ENCODE measurements around the gene GALNT12.

The GALNT12 gene

DNA sequence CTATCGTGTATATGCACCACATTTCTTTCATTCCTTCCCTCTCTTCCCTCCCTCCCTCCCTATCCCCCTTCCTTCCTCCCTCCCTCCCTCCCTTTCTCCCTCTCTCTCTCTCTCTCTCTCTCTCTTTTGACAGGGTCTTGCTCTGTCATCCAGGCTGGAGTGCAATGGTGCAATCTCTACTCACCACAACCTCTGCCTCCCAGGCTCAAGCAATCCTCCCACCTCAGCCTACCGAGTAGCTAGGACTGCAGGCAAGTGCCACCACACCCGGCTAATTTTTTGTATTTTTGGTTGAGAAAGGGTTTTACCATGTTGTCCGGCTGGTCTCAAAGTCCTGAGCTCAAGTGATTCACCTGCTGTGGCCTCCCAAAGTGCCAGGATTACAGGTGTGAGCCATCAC is 10.0 kb upstream of the GALNT12 start:
- Histone ChIP-seq H3K4me2 (ENCODE audit: low read length) (no peak overlapping the region), H3K27ac (ENCODE audit: low read depth, low read length, poor library complexity, severe bottlenecking) (no peak overlapping the region), H4K20me1 (ENCODE audit: insufficient read depth, low read length) (no peaks in the 10 kb centered on the region)

GRCh38 chr9:98798254-98798653 is 9.2 kb upstream of the GALNT12 start:
- no peak for TF ChIP-seq EZH2 (IDR thresholded peaks at IDR 0.05; ENCODE audit: borderline replicate concordance, low read length)
- TF ChIP-seq CTCF (IDR thresholded peaks at IDR 0.05; ENCODE audit: low read length) = no peak
- Histone ChIP-seq H3K9me3 (ENCODE audit: low read length) (0 out of 2 replicates have a peak, but pooled peaks cover 3% of the 10 kb centered on the region), H3K79me2 (ENCODE audit: insufficient read depth, low read length) (no peaks in the 10 kb centered on the region), H3K9ac (ENCODE audit: low read length) (no peak overlapping the region), H2AFZ (ENCODE audit: low read length) (no peak overlapping the region), H3K27ac (ENCODE audit: low read depth, low read length, poor library complexity, severe bottlenecking) (no peak overlapping the region), H3K4me3 (ENCODE audit: low read depth, low read length, poor library complexity, severe bottlenecking) (no peak overlapping the region), H3K4me1 (ENCODE audit: insufficient read depth, low read length, severe bottlenecking) (peaks cover 11% of the 10 kb centered on the region), H4K20me1 (ENCODE audit: insufficient read depth, low read length) (no peaks in the 10 kb centered on the region), H3K36me3 (ENCODE audit: insufficient read depth, low read length) (no peaks in the 10 kb centered on the region; the same call in 1 of the 2 replicates), H3K9me2 (ENCODE audit: low read depth, low read length) (no peaks in the 10 kb centered on the region), H3K27me3 (ENCODE audit: insufficient read depth, low read length) (peaks cover 5% of the 10 kb centered on the region; the same call in 1 of the 2 replicates), H3K4me2 (ENCODE audit: low read length) (no peak overlapping the region), H3F3A (ENCODE audit: insufficient read depth, low read length) (no peaks in the 10 kb centered on the region)

More for the DNA sequence above, 10.0 kb upstream of the GALNT12 start:
- no peaks in the 10 kb centered on the region; the same call in 1 of the 2 replicates for H3K36me3 ChIP-seq (ENCODE audit: insufficient read depth, low read length)
- H3F3A ChIP-seq (ENCODE audit: insufficient read depth, low read length) = no peaks in the 10 kb centered on the region
- no peaks in the 10 kb centered on the region for H3K9me2 ChIP-seq (ENCODE audit: low read depth, low read length)
- no peak overlapping the region for H3K4me3 ChIP-seq (ENCODE audit: low read depth, low read length, poor library complexity, severe bottlenecking)
- H3K4me1 ChIP-seq (ENCODE audit: insufficient read depth, low read length, severe bottlenecking) = peaks cover 18% of the 10 kb centered on the region
- H3K79me2 ChIP-seq (ENCODE audit: insufficient read depth, low read length) = no peaks in the 10 kb centered on the region
- no peak overlapping the region for H3K9ac ChIP-seq (ENCODE audit: low read length)
- H2AFZ ChIP-seq (ENCODE audit: low read length) = no peak overlapping the region
- peaks cover 5% of the 10 kb centered on the region; the same call in 1 of the 2 replicates for H3K27me3 ChIP-seq (ENCODE audit: insufficient read depth, low read length)
- H3K9me3 ChIP-seq (ENCODE audit: low read length) = 0 out of 2 replicates have a peak, but pooled peaks cover 3% of the 10 kb centered on the region
- no peak for TF ChIP-seq EZH2 (IDR thresholded peaks at IDR 0.05; ENCODE audit: borderline replicate concordance, low read length)
- no peak for TF ChIP-seq CTCF (IDR thresholded peaks at IDR 0.05; ENCODE audit: low read length)

- no peak overlapping the region for H3K9ac ChIP-seq (ENCODE audit: low read length)
- no peak overlapping the region for H2AFZ ChIP-seq (ENCODE audit: low read length)
- no peak overlapping the region for H3K27ac ChIP-seq (ENCODE audit: low read depth, low read length, poor library complexity, severe bottlenecking)
- 0 out of 2 replicates have a peak, but pooled peaks cover 3% of the 10 kb centered on the region for H3K9me3 ChIP-seq (ENCODE audit: low read length)
- H3K27me3 ChIP-seq (ENCODE audit: insufficient read depth, low read length) = peaks cover 5% of the 10 kb centered on the region; the same call in 1 of the 2 replicates
- H3K4me1 ChIP-seq (ENCODE audit: insufficient read depth, low read length, severe bottlenecking) = peaks cover under 1% of the 10 kb centered on the region
- no peaks in the 10 kb centered on the region for H3K79me2 ChIP-seq (ENCODE audit: insufficient read depth, low read length)
- no peak overlapping the region for H3K4me3 ChIP-seq (ENCODE audit: low read depth, low read length, poor library complexity, severe bottlenecking)
- H3K4me2 ChIP-seq (ENCODE audit: low read length) = no peak overlapping the region
- H3K9me2 ChIP-seq (ENCODE audit: low read depth, low read length) = no peaks in the 10 kb centered on the region
- H4K20me1 ChIP-seq (ENCODE audit: insufficient read depth, low read length) = no peaks in the 10 kb centered on the region
- no peaks in the 10 kb centered on the region; the same call in 1 of the 2 replicates for H3K36me3 ChIP-seq (ENCODE audit: insufficient read depth, low read length)
- no peaks in the 10 kb centered on the region for H3F3A ChIP-seq (ENCODE audit: insufficient read depth, low read length)
- no peak for TF ChIP-seq EZH2 (IDR thresholded peaks at IDR 0.05; ENCODE audit: borderline replicate concordance, low read length)
- TF ChIP-seq CTCF (IDR thresholded peaks at IDR 0.05; ENCODE audit: low read length) = no peak
Observed at GRCh38 chr9:98801561-98801960, 5.9 kb upstream of the GALNT12 start.
